LNCaP clone FGC (cell line): ENCODE measurements around the gene CLSTN2.

Source experiments
- DNase-seq: peaks from one replicate; pipeline ENCODE4 v3.0.0-alpha.2; 2011; ENCODE audit warnings: low read depth
- H3K4me3 ChIP-seq: 2 replicates; pipeline ENCODE4 v1.5.1; 2011; ENCODE audit warnings: mild to moderate bottlenecking, low read depth, low read length, control low read depth
- CTCF ChIP-seq: IDR thresholded peaks from 2 replicates; pipeline ENCODE4 v1.5.1; 2012; ENCODE audit warnings: mild to moderate bottlenecking; ENCODE audit not compliant: control insufficient read depth, insufficient read depth; ENCODE audit errors: extremely low read depth

The CLSTN2 gene

GRCh38 chr3:140347151-140347550, 412.2 kb downstream of the CLSTN2 start:
- DNase-seq, result no peak
- no peak overlapping the region for H3K4me3 ChIP-seq
- no peak for TF ChIP-seq CTCF

GRCh38 chr3:140349938-140350337, 415.0 kb downstream of the CLSTN2 start:
- H3K4me3 ChIP-seq, result no peak overlapping the region
- TF ChIP-seq CTCF, result no peak
- DNase-seq, result no peak

- no peak for TF ChIP-seq CTCF
- no peak overlapping the region for H3K4me3 ChIP-seq
- DNase-seq, result no peak
Measured at GRCh38 chr3:140351466-140351865, 416.5 kb downstream of the CLSTN2 start.

- TF ChIP-seq CTCF, result no peak
Measured at GRCh38 chr3:140355481-140355880, 420.5 kb downstream of the CLSTN2 start.

GRCh38 chr3:140358686-140359085, 423.7 kb downstream of the CLSTN2 start:
- no peak for TF ChIP-seq CTCF
- no peak for DNase-seq
- no peak overlapping the region for H3K4me3 ChIP-seq

More at GRCh38 chr3:140355481-140355880, 420.5 kb downstream of the CLSTN2 start:
- no peak for DNase-seq
- no peak overlapping the region for H3K4me3 ChIP-seq

GRCh38 chr3:140359233-140359995, 424.4 kb downstream of the CLSTN2 start:
- TF ChIP-seq CTCF, result no peak
- no peak for DNase-seq
- no peak overlapping the region for H3K4me3 ChIP-seq

DNA sequence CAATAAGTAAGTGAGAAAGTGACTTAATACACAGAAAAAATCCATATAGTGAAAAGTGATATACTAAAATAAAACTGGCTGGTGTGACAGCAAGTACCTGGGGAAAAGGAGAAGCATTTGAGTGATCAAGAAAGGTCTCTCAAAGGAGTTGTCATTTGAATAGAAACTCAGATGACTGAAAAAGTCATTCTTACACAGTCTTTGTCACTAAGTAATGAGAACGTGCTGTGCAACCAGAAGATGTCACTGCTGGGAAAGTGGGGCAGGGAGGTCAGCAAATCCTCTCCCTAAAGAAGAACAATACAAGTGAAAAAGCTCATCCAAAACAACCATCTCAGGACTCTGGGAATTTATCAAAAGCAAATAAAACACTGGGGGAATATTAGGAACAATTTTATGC, 425.3 kb downstream of the CLSTN2 start:
- TF ChIP-seq CTCF, result peak; percentile 25
- DNase-seq, result no peak
- no peak overlapping the region for H3K4me3 ChIP-seq
